ENCODE data around the gene HNRNPF. TPM values are rescaled to one million over a fixed set of nuclear protein-coding genes. Genes with fewer than 3 reads are reported as not detected.
"Not testable (repeated sequence)": the region's sequence is repeated elsewhere in the genome, so short reads cannot be mapped to it uniquely, and the experiment has no call there.

HNRNPF gene
- total RNA-seq, 2 experiments from 2014 or later: 464 to 481 TPM

DNA sequence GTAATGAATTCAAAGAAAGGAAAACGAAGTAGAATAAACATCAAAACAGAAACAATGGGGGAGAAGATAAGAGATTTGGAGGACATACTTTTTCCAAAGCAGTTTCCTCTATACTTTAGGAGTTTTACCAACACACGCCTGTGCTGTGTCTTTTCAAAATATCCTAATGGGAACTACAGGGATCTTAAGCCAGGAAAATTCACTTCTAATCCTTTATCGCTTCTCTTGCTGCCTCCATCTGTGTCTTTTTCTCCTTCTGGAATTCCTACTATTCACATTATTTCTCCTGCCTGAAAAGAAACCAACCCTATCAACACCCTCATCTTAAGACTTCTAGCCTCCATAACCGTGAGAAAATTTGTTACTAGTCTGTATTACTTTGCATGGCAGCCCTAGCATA, 6.8 kb downstream of the HNRNPF start:
- H3K4me1 Mint-ChIP-seq: peaks cover 68% of the 10 kb centered on the region
- ChIA-PET POLR2A (no interaction called here), CTCF (interaction anchor here (0.6 to 1.2 kb wide), 2 partner anchors 12 to 30 kb away, joined by 3 to 4 read pairs; no protein-coding TSS in a partner anchor)
- peak overlapping the region; percentile 22 for H3K27ac Mint-ChIP-seq
- H3K27me3 Mint-ChIP-seq: no peaks in the 10 kb centered on the region
- H3K9me3 Mint-ChIP-seq: no peaks in the 10 kb centered on the region
- peaks cover 76% of the 10 kb centered on the region for H3K36me3 Mint-ChIP-seq (ENCODE audit: low read depth)
- no peak for DNase-seq
- peak overlapping the region; percentile 90 for H3K4me3 Mint-ChIP-seq

DNA sequence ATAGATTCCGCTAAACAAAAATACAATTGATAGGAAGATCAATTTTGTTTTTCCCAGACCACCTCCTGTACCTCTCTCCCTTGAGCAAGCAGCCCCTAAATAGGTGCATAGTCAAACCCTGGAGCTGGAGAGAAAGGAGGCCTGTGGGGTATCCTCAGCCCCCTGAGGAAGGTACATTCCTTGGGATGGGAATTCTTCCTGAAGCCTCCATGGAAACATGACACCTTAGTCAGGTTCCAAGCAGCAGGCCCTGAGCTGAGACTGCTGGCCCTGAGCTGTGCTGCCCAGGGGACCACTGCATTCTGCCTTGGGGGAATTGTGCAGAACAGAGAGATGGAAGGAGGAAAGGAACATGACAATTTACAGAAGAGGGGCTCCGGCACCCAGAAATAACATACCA, 7.4 kb downstream of the HNRNPF start:
- CTCF ChIA-PET: interaction anchor here (0.6 to 2.3 kb wide), 4 partner anchors 13 to 30 kb away, joined by 3 to 9 read pairs (median 4); no protein-coding TSS in a partner anchor
- H3K36me3 Mint-ChIP-seq (ENCODE audit: low read depth): peaks cover 75% of the 10 kb centered on the region
- H3K27ac Mint-ChIP-seq: peak overlapping the region; percentile 22
- H3K4me3 Mint-ChIP-seq: peak overlapping the region; percentile 90
- no peaks in the 10 kb centered on the region for H3K9me3 Mint-ChIP-seq
- H3K4me1 Mint-ChIP-seq: peaks cover 68% of the 10 kb centered on the region
- POLR2A ChIA-PET: no interaction called here
- no peak for DNase-seq
- no peaks in the 10 kb centered on the region for H3K27me3 Mint-ChIP-seq

DNA sequence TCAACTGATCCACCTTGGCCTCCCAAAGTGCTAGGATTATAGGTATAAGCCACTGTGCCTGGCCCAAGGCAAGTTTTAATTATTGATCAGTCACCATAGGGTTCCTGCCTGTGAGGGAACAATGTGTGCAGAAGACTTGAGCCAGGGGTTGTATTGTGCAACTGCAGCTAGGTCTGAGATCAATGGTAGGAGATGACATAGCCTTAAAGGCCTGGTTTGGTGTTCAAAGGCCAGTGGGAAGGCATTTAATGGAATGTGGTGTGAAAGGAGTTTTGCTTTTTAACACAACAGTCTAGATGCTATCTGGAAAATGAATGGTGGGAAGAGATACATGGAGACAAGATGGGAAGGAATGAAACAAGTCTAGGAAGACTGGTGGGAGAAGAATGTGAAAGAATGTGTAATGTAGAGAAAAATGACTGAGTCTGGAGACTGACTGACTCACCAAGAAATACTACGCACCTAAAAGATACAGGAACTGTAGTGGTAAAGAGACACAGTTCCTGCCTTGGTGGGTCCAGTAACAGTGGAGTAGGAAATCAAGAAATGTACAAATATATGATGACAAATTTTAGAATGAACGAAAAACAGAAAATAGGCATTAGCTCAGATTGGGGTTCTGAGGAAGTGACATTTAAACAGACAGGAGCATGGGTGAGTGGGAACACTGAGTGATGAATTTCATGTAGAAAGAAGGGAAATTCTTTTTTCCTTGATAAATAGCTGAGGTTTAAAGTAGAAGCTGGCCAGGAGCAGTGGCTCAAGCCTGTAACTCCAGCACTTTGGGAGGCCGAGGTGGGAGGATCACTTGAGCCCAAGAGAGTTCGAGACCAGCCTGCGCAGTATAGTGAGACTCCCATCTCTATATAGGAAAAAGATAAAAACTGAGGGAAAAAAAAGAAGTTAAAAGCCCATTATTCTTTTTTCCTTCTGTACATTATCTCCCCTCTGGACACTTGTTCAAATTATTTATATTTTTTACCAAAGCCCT, 9.4 kb downstream of the HNRNPF start:
- no peak for DNase-seq
- ChIA-PET POLR2A (no interaction called here), CTCF (interaction anchor here (1.2 to 2.3 kb wide), 3 partner anchors 19 to 43 kb away, joined by 3 to 9 read pairs (median 3); no protein-coding TSS in a partner anchor)
- Mint-ChIP-seq H3K27me3 (no peaks in the 10 kb centered on the region), H3K9me3 (no peaks in the 10 kb centered on the region), H3K4me3 (peak overlapping the region; percentile 88), H3K27ac (peak overlapping the region; percentile 88), H3K36me3 (ENCODE audit: low read depth) (peaks cover 75% of the 10 kb centered on the region), H3K4me1 (peaks cover 76% of the 10 kb centered on the region)

DNA sequence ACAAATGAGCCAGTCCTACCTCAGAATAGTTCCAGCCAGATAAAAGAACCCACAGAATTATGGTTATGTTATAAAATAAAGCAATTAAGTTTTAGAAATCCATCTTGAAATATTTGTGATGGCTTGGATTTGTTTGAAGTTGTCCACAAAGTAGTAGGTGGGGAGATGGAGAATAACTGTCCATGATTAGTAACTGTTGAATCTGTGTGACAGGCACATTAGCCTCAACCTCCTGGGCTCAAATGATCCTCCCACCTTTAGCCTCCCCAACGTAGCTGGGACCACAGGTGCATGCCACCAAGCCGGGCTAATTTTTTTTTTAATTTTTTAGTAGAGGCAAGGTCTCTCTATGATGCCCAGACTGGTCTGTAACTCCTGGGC, 10.1 kb downstream of the HNRNPF start:
- peaks cover 76% of the 10 kb centered on the region for H3K4me1 Mint-ChIP-seq
- ChIA-PET POLR2A (no interaction called here), CTCF (interaction anchor here (1.2 to 1.4 kb wide), 2 partner anchors 10 to 44 kb away, joined by 3 to 4 read pairs; partner anchors contain the start of gene HNRNPF)
- no peaks in the 10 kb centered on the region for H3K9me3 Mint-ChIP-seq
- peaks cover 75% of the 10 kb centered on the region for H3K36me3 Mint-ChIP-seq (ENCODE audit: low read depth)
- DNase-seq: no peak
- H3K27ac Mint-ChIP-seq: peak overlapping the region; percentile 94
- H3K27me3 Mint-ChIP-seq: no peaks in the 10 kb centered on the region
- H3K4me3 Mint-ChIP-seq: peak overlapping the region; percentile 88

DNA sequence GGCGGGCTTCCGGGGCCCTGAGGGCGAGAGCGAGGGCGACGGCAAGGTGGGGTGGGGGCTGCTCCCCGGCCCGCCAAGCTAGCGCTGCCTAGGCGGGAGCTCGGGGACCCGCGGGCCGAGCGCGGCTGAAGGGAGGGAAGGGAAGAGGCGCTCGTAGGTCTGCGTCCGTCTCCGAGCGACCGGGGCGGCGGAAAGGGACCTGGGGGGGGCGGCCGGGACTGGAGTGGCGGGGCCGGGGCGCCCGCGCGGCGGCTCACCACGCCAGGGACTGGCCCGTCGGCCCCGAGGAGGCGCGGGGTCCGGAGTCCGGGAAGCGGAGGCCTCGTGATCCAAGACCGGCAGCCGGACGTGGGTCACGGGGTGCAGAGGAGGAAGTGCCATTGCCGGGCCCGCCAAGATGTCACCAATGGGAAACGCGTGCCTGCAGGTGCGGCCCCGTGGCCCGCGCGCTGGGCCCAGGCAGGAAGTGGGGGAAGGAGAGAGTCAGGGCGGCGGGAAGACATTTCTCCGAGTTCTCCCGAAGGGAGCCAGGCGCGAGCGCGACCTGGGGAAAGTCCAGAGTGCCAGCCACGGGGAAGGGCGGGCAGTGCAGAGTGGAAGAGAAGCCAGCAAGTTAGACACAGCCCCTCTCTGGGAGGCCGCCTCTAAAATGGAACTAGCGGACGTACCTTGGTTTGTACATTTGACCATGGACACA, 11.9 kb downstream of the HNRNPF start:
- H3K27me3 Mint-ChIP-seq: no peaks in the 10 kb centered on the region
- no peaks in the 10 kb centered on the region for H3K9me3 Mint-ChIP-seq
- peaks cover 74% of the 10 kb centered on the region for H3K4me1 Mint-ChIP-seq
- H3K36me3 Mint-ChIP-seq (ENCODE audit: low read depth): peaks cover 78% of the 10 kb centered on the region
- H3K27ac Mint-ChIP-seq: peak overlapping the region; percentile 94
- POLR2A ChIA-PET: interaction anchor here (0.6 kb wide), 1 partner anchor 40 kb away, joined by 4 read pairs; no protein-coding TSS in a partner anchor
- peak; percentile 87 for DNase-seq
- CTCF ChIA-PET: interaction anchor here (0.6 to 1.6 kb wide), 3 partner anchors 9 to 42 kb away, joined by 3 to 4 read pairs (median 3); no protein-coding TSS in a partner anchor
- peak overlapping the region; percentile 88 for H3K4me3 Mint-ChIP-seq

DNA sequence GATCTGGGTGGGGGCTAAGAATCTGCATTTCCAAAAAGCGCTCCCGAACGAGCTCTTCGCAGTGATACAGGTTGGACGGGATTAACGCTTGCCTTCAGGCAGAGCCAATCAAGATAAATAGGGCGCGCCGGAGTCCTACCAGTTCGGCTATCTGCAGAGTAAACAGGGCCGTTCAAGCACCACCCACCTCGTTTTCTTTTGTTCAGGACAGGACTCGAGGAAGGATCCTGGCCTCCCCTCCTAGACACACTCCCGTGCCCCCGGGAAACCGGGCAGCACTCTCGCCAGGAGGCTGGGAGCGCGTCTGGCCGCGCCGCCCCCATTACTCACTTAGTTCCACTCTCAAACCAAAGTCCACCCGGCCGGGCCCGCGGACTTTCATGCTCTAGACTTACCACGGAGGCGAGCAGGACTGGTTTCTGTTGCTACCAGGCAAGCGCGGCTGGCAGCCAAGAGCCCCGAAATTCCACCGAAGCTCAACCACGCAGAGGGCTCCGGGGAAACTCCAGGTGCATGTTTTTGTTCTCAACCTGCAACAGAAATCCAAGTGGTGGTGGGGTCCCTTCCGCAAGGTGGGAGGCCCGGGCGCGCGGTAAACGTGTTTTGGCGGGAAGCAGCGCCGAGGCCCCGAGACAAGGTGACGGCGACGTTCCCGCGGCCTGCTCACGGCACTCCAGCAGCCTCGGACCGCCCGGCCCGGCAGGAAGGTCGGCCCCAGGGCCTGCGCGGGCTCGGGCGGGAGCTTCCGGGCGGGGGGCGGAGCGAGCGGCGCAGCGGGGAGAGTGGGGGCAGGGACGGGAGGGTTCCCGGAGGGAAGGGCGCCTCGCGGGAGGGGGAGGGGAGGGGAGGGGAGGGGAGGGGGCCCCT, 12.7 kb downstream of the HNRNPF start:
- Mint-ChIP-seq H3K27me3 (no peaks in the 10 kb centered on the region), H3K27ac (peak overlapping the region; percentile 92), H3K4me3 (peak overlapping the region; percentile 92), H3K36me3 (ENCODE audit: low read depth) (peaks cover 78% of the 10 kb centered on the region), H3K4me1 (peaks cover 74% of the 10 kb centered on the region), H3K9me3 (no peaks in the 10 kb centered on the region)
- DNase-seq: peak; percentile 76
- ChIA-PET POLR2A (interaction anchor here (0.5 to 0.6 kb wide), 2 partner anchors 8 to 40 kb away, joined by 4 to 5 read pairs; no protein-coding TSS in a partner anchor), CTCF (interaction anchor here (0.6 to 1.6 kb wide), 7 partner anchors 9 to 191 kb away, joined by 3 to 4 read pairs (median 3); partner anchors contain the start of gene ZNF487)

DNA sequence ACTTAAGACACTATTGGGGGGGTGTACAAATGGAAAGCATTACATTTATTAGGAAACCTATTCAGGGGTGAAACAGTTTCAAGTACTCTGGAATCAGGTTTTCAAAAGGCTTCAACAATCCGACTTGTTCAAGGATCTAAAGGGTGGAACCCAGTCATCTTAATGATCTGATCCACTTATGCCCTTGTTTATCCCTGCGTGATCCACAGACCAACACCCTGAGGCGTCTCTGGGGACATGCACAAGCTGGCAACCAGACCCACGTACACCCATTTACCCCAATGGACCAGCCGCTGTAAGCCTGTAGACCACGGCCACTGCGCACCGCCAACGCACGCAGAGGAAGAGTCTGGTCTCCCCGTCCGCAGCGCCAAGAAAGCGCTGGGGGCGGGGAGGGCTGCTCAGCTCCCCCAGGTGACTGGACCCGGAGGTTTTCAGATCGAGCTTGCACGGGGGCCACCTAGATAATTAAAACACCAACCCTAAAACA, 13.4 kb downstream of the HNRNPF start:
- peaks cover 79% of the 10 kb centered on the region for H3K36me3 Mint-ChIP-seq (ENCODE audit: low read depth)
- ChIA-PET POLR2A (interaction anchor here (0.5 kb wide), 1 partner anchor 9 kb away, joined by 5 read pairs; no protein-coding TSS in a partner anchor), CTCF (interaction anchor here (0.6 to 1.6 kb wide), 6 partner anchors 10 to 190 kb away, joined by 3 to 4 read pairs (median 3); partner anchors contain the start of gene ZNF487)
- DNase-seq: peak; percentile 24
- H3K27me3 Mint-ChIP-seq: no peaks in the 10 kb centered on the region
- peak overlapping the region; percentile 92 for H3K4me3 Mint-ChIP-seq
- peaks cover 72% of the 10 kb centered on the region for H3K4me1 Mint-ChIP-seq
- H3K27ac Mint-ChIP-seq: peak overlapping the region; percentile 92
- H3K9me3 Mint-ChIP-seq: no peaks in the 10 kb centered on the region

DNA sequence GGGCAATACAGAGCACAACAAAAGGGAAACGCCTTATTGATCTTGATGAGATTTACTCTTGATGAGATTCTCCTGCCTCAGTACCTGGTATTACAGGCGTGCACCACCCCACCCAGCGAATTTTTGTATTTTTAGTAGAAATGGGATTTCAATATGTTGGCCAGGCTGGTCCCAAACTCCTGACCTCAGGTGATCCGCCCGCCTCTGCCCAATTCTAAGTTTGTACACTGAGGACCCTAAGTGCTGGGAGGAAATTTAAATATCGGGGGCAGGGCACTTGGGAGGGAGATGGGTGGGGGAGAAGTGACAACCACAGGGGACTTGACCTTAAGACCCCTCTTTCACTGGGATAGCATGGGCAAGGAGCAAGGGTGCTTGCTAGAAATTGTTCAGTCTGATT, 14.1 kb downstream of the HNRNPF start:
- Mint-ChIP-seq H3K27ac (peak overlapping the region; percentile 92), H3K27me3 (no peaks in the 10 kb centered on the region), H3K9me3 (no peaks in the 10 kb centered on the region), H3K4me1 (peaks cover 73% of the 10 kb centered on the region), H3K4me3 (peak overlapping the region; percentile 92), H3K36me3 (ENCODE audit: low read depth) (peaks cover 84% of the 10 kb centered on the region)
- ChIA-PET POLR2A (no interaction called here), CTCF (interaction anchor here (1.1 kb wide), 1 partner anchor 22 kb away, joined by 3 read pairs; no protein-coding TSS in a partner anchor)
- no peak for DNase-seq

DNA sequence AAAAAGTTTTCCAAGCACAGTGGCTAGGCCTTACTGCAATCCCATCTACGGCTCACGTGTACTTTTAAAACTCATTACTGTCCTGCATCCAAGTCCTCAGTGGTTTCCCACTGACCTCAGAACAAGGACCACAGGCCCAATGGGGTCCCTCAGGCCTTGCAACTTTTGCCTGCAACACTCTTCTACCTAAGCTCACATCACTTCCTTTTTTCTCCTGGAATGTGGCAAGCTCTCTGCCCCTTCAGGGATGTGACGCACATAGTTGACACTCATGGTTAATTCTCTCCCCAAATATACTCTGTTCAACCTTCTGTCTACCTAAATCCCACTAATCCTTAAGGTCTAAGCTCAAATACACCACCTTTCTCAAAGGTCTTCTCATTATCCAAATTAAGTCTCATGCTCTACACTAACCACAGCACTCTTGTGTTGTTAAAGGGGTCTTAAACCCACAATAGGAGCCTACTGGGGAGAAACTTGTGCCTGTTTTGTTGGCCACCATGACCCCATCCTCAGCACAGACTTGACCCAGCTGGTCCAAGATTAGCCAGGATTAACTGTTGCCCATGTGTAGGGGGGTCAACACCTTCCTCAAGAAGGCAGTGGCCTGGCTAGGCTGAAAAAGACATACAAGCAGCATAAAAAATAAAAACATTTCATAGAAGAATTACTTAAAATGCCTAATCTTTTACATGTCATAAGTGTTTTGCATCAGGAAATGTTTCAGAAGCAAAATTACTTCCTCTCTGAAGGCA, 15.2 kb downstream of the HNRNPF start:
- H3K9me3 Mint-ChIP-seq: no peaks in the 10 kb centered on the region
- H3K4me1 Mint-ChIP-seq: peaks cover 72% of the 10 kb centered on the region
- ChIA-PET POLR2A (no interaction called here), CTCF (interaction anchor here (0.5 to 1.3 kb wide), 5 partner anchors 15 to 457 kb away, joined by 3 to 4 read pairs (median 3); partner anchors contain the start of gene HNRNPF)
- no peaks in the 10 kb centered on the region for H3K27me3 Mint-ChIP-seq
- H3K36me3 Mint-ChIP-seq (ENCODE audit: low read depth): peaks cover 85% of the 10 kb centered on the region
- DNase-seq: no peak
- peak overlapping the region; percentile 46 for H3K27ac Mint-ChIP-seq
- H3K4me3 Mint-ChIP-seq: peak overlapping the region; percentile 92

DNA sequence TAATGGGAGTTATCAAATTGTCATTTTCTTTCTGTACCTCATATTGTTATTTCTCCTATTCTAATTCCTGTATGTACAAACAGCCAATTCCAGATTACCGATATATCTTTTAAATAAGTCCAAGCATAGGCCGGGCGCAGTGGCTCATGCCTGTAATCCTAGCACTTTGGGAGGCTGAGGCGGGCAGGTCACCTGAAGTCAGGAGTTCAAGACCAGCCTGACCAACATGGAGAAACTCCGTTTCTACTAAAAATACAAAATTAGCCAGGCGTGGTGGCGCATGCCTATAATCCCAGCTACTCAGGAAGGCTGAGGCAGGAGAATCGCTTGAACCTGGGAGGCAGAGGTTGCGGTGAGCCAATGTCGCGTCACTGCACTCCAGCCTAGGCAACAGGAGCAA, 15.8 kb downstream of the HNRNPF start:
- DNase-seq, POLR2A ChIA-PET, H3K27me3 Mint-ChIP-seq, H3K9me3 Mint-ChIP-seq: not testable (repeated sequence)
- peaks cover 75% of the 10 kb centered on the region for H3K4me1 Mint-ChIP-seq
- peaks cover 88% of the 10 kb centered on the region for H3K36me3 Mint-ChIP-seq (ENCODE audit: low read depth)
- CTCF ChIA-PET: interaction anchor here (0.6 to 1.3 kb wide), 4 partner anchors 16 to 458 kb away, joined by 3 to 4 read pairs (median 3); partner anchors contain the start of gene HNRNPF
- peak overlapping the region; percentile 31 for H3K27ac Mint-ChIP-seq
- peak overlapping the region; percentile 20 for H3K4me3 Mint-ChIP-seq

DNA sequence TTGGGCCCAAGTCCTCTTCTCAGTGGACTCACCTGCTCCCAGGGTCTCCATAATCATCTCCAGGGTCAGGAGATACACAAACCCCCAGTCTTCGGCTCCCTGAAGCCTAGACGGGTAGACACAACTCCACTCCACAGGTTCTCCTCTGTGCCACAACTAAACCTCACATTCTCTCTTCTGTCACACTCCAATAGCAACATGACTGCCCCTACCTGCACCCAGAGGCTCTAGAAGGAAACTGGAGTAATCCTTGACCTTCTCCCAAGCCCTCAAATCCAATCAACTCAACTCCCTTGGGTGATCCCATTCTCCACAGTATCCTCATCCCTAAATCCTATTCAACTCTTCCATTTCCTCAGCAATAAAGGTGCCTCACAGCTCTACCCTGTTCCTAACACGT, 16.2 kb downstream of the HNRNPF start:
- Mint-ChIP-seq H3K36me3 (ENCODE audit: low read depth) (peaks cover 88% of the 10 kb centered on the region), H3K27me3 (no peaks in the 10 kb centered on the region), H3K27ac (peak overlapping the region; percentile 31), H3K4me3 (peak overlapping the region; percentile 20), H3K9me3 (no peaks in the 10 kb centered on the region), H3K4me1 (peaks cover 75% of the 10 kb centered on the region)
- no peak for DNase-seq
- POLR2A ChIA-PET: no interaction called here
- CTCF ChIA-PET: interaction anchor here (1.3 kb wide), 1 partner anchor 28 kb away, joined by 3 read pairs; no protein-coding TSS in a partner anchor

Data from activated CD4-positive, alpha-beta T cell treated with anti-CD3 and anti-CD28 coated beads, Interleukin-2, amount 10 ng/mL, durations not matched to agents 7 days and 5 days (primary cell).